HepG2 (cell line): Measurements from ENCODE around the gene FAM53B. TPM values are rescaled to one million over a fixed set of nuclear protein-coding genes. Genes with fewer than 3 reads are reported as not detected.
A peak's percentile ranks its signal among the peaks of the same experiment; 100 is the strongest.

ENCODE experiments used
- AGO2 ChIP-seq: fragments of 200-400 bp; formaldehyde crosslinking; optimal IDR thresholded peaks from 2 replicates; pipeline ENCODE3; 2017; ENCODE audit warnings: mild to moderate bottlenecking, low read depth, low read length, moderate library complexity
- DNMT1 ChIP-seq: sonication (generic); formaldehyde crosslinking; IDR thresholded peaks from 2 replicates; pipeline ENCODE4 v1.5.1; 2020; ENCODE audit warnings: mild to moderate bottlenecking, missing genetic modification reagents
- FOXJ3 ChIP-seq: sonication (generic); formaldehyde crosslinking; IDR thresholded peaks from 2 replicates; pipeline ENCODE4 v1.4.0; 2020; ENCODE audit warnings: missing genetic modification reagents, mild to moderate bottlenecking, borderline replicate concordance
- FOXO4 ChIP-seq: sonication (generic); formaldehyde crosslinking; conservative IDR thresholded peaks from 2 replicates; pipeline ENCODE4 v1.8.1; 2023; ENCODE audit warnings: missing genetic modification reagents
- HNF4G ChIP-seq, 2 experiments: sonication (generic) in 1 of 2; formaldehyde crosslinking in 1 of 2; IDR thresholded peaks; 2 replicates each; pipeline versions ENCODE4 v1.4.0 to v1.6.1; 2011 to 2020; ENCODE audit warnings: borderline replicate concordance in 2 of 2, low read depth in 2 of 2, mild to moderate bottlenecking in 2 of 2, low read length in 1 of 2, missing genetic modification reagents in 1 of 2, moderate library complexity in 1 of 2
- HNRNPLL ChIP-seq: fragments of 200-400 bp; formaldehyde crosslinking; IDR thresholded peaks from 2 replicates; pipeline ENCODE4 v1.6.1; 2017; ENCODE audit warnings: mild to moderate bottlenecking, low read depth, low read length; ENCODE audit not compliant: poor library complexity, severe bottlenecking
- JARID2 ChIP-seq: sonication (generic); formaldehyde crosslinking; IDR thresholded peaks from 2 replicates; pipeline ENCODE4 v1.8.1; 2023; ENCODE audit warnings: missing genetic modification reagents, inconsistent platforms; ENCODE audit not compliant: insufficient replicate concordance
- PATZ1 ChIP-seq: sonication (generic); formaldehyde crosslinking; IDR thresholded peaks from 2 replicates; pipeline ENCODE4 v1.4.0; 2020; ENCODE audit warnings: missing genetic modification reagents
- PHF8 ChIP-seq: sonication (generic); formaldehyde crosslinking; IDR thresholded peaks from 2 replicates; pipeline ENCODE4 v1.5.0; 2020; ENCODE audit warnings: missing genetic modification reagents
- RARA ChIP-seq: IDR thresholded peaks from 2 replicates; pipeline ENCODE4 v1.6.1; 2016; ENCODE audit warnings: missing genetic modification reagents, missing compliant biosample characterization
- RBM39 ChIP-seq: fragments of 200-400 bp; formaldehyde crosslinking; IDR thresholded peaks from one replicate; pipeline ENCODE4 v1.6.1; 2018; ENCODE audit warnings: antibody characterized with exemption, mild to moderate bottlenecking, low read depth, low read length; ENCODE audit not compliant: poor library complexity, severe bottlenecking
- SKI ChIP-seq: fragments of 450-650 bp; IDR thresholded peaks from one replicate; pipeline ENCODE4 v1.6.1; 2018; ENCODE audit warnings: mild to moderate bottlenecking; ENCODE audit not compliant: partially characterized antibody
- TEF ChIP-seq: sonication (generic); formaldehyde crosslinking; IDR thresholded peaks from 2 replicates; pipeline ENCODE4 v1.5.0; 2020; ENCODE audit warnings: missing genetic modification reagents
- ZMYM3 ChIP-seq: sonication (generic); formaldehyde crosslinking; IDR thresholded peaks from 2 replicates; pipeline ENCODE4 v1.5.1; 2020; ENCODE audit warnings: mild to moderate bottlenecking, missing genetic modification reagents
- polyA plus RNA-seq, 8 experiments: library from polyadenylated mRNA; depleted of rRNA in 3 of 8; stranded (reverse) in 7 of 8; unstranded in 1 of 8; fragments of >200 nt; fragmentation: Illumina TruSeq in 4 of 8; extraction: Trizol in 4 of 8; gene quantifications; 2 replicates each; pipeline versions ENCODE4 v1.2.1 to v1.2.3, GENCODE V29; 2011 to 2016; ENCODE audit warnings: low read depth in 4 of 8, missing spikeins in 1 of 8, mixed read lengths in 1 of 8; ENCODE audit not compliant: insufficient read depth in 1 of 8
- total RNA-seq, 5 experiments: library from RNA; depleted of rRNA; stranded (reverse); fragments of >200 nt; fragmentation: Illumina TruSeq; extraction: Trizol; gene quantifications; 2 replicates each; pipeline ENCODE4 v1.2.3, GENCODE V29; 2016; ENCODE audit warnings: low read depth in 1 of 5
- TF ChIP-seq, protein P1 (sequence below): sonication (generic); formaldehyde crosslinking; IDR thresholded peaks from 2 replicates; pipeline ENCODE4 v1.4.0; 2020; ENCODE audit warnings: missing genetic modification reagents
- TF ChIP-seq, protein P2 (sequence below): sonication (generic); formaldehyde crosslinking; IDR thresholded peaks from 2 replicates; pipeline ENCODE4 v1.4.0; 2020; ENCODE audit warnings: missing genetic modification reagents

FAM53B gene
- total and polyA plus RNA-seq, 2 of the 13 experiments (the other 11 are each of a cell fraction or from before 2014, with no cell fraction given) = 6.4 to 19.3 TPM

DNA sequence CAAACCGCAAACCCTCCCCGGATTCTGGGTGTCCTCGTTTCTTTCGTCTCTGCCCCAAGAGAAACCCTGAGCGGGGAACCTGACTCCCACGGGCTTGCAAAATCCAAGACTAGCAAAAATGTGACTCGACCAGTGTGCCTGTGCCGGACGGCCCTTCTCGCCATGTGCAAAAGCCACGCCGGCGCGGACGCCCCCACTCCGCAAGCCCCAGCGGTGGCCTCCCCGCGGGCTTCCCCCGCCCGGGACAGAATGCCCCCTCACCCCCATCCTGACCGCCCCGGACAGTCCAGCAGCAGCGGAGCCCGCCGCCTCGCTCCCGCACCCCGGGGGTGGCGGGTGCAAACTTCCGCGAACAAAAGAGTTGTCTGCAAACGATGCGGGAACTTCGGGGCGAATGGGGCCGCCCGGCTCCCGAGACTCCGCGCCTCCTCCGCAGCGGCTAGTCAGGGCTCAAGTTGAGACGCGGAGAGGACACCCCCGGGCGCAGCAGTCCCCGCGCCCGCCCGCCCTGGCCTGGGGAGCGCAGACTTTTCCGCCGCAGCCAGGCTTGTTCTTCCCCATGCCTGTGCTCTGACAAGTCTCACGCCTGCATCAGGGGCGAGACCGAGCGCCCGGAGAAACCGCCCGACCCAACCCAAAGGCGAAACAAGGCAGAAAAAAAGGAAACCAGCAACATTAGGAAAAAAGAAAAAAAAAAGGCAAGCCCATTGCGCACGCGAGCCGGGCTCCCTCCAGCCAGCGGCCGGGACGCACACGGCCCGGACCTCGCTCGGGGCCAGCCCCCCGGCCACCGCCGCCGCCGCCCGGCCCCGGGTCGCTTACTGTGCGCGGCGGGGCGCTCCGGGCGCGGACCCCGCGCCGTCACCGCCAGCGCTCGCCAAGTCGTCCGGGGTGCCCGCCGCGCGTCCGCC lies 732 bp downstream of the FAM53B start (continued):
- TF ChIP-seq, protein P1, sequence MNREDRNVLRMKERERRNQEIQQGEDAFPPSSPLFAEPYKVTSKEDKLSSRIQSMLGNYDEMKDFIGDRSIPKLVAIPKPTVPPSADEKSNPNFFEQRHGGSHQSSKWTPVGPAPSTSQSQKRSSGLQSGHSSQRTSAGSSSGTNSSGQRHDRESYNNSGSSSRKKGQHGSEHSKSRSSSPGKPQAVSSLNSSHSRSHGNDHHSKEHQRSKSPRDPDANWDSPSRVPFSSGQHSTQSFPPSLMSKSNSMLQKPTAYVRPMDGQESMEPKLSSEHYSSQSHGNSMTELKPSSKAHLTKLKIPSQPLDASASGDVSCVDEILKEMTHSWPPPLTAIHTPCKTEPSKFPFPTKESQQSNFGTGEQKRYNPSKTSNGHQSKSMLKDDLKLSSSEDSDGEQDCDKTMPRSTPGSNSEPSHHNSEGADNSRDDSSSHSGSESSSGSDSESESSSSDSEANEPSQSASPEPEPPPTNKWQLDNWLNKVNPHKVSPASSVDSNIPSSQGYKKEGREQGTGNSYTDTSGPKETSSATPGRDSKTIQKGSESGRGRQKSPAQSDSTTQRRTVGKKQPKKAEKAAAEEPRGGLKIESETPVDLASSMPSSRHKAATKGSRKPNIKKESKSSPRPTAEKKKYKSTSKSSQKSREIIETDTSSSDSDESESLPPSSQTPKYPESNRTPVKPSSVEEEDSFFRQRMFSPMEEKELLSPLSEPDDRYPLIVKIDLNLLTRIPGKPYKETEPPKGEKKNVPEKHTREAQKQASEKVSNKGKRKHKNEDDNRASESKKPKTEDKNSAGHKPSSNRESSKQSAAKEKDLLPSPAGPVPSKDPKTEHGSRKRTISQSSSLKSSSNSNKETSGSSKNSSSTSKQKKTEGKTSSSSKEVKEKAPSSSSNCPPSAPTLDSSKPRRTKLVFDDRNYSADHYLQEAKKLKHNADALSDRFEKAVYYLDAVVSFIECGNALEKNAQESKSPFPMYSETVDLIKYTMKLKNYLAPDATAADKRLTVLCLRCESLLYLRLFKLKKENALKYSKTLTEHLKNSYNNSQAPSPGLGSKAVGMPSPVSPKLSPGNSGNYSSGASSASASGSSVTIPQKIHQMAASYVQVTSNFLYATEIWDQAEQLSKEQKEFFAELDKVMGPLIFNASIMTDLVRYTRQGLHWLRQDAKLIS = no peak
- TF ChIP-seq TEF (no peak), RBM39 (peak; percentile 75), AGO2 (peak; percentile 23), DNMT1 (CRISPR knock-in tag) (no peak), PATZ1 (CRISPR knock-in tag) (peak; percentile 61), ZMYM3 (no peak), JARID2 (no peak), FOXJ3 (CRISPR knock-in tag) (no peak), HNF4G (IDR thresholded peaks at IDR 0.05; ENCODE audit: borderline replicate concordance, low read depth, low read length) (no peak), HNF4G (CRISPR knock-in tag; IDR thresholded peaks at IDR 0.05; ENCODE audit: borderline replicate concordance, low read depth) (no peak), RARA (CRISPR knock-in tag) (no peak), FOXO4 (CRISPR knock-in tag) (no peak), HNRNPLL (peak; percentile 51), SKI (no peak), PHF8 (peak; percentile 36; the same call in 1 of the 2 replicates)
- TF ChIP-seq, protein P2, sequence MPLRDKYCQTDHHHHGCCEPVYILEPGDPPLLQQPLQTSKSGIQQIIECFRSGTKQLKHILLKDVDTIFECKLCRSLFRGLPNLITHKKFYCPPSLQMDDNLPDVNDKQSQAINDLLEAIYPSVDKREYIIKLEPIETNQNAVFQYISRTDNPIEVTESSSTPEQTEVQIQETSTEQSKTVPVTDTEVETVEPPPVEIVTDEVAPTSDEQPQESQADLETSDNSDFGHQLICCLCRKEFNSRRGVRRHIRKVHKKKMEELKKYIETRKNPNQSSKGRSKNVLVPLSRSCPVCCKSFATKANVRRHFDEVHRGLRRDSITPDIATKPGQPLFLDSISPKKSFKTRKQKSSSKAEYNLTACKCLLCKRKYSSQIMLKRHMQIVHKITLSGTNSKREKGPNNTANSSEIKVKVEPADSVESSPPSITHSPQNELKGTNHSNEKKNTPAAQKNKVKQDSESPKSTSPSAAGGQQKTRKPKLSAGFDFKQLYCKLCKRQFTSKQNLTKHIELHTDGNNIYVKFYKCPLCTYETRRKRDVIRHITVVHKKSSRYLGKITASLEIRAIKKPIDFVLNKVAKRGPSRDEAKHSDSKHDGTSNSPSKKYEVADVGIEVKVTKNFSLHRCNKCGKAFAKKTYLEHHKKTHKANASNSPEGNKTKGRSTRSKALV (CRISPR knock-in tag) = peak; percentile 88
